Measurements from ENCODE around the gene CEP120. TPM values are rescaled to one million over a fixed set of nuclear protein-coding genes. Genes with fewer than 3 reads are reported as not detected.

CEP120 gene
- total RNA-seq, 6 experiments from 2014 or later = 5.7 to 12.7 (median 7.1) TPM

GRCh38 chr5:123454259-123454911, 31.2 kb upstream of the CEP120 start:
- Histone ChIP-seq H3K9me3 (no peaks in the 10 kb centered on the region), H3K4me3 (no peak overlapping the region), H3K27me3 (no peaks in the 10 kb centered on the region), H3K4me1 (peaks cover 0 to 17% (median 3%) of the 10 kb centered on the region in 4 donors), H3K27ac (no peak overlapping the region), H3K36me3 (no peaks in the 10 kb centered on the region)
- no peak for TF ChIP-seq POLR2A (IDR thresholded peaks at IDR 0.05)
- TF ChIP-seq, protein P1, sequence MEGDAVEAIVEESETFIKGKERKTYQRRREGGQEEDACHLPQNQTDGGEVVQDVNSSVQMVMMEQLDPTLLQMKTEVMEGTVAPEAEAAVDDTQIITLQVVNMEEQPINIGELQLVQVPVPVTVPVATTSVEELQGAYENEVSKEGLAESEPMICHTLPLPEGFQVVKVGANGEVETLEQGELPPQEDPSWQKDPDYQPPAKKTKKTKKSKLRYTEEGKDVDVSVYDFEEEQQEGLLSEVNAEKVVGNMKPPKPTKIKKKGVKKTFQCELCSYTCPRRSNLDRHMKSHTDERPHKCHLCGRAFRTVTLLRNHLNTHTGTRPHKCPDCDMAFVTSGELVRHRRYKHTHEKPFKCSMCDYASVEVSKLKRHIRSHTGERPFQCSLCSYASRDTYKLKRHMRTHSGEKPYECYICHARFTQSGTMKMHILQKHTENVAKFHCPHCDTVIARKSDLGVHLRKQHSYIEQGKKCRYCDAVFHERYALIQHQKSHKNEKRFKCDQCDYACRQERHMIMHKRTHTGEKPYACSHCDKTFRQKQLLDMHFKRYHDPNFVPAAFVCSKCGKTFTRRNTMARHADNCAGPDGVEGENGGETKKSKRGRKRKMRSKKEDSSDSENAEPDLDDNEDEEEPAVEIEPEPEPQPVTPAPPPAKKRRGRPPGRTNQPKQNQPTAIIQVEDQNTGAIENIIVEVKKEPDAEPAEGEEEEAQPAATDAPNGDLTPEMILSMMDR (IDR thresholded peaks at IDR 0.05) = no peak
- intact Hi-C loops (cut with DNase I) = no loop called here
- ATAC-seq (no peak), DNase-seq (no peak)
- 85% methylated on average over 1 of the region's 1 CpG for WGBS (ENCODE audit: insufficient coverage, low coverage, low lambda C conversion rate, missing lambda C conversion rate)

DNA sequence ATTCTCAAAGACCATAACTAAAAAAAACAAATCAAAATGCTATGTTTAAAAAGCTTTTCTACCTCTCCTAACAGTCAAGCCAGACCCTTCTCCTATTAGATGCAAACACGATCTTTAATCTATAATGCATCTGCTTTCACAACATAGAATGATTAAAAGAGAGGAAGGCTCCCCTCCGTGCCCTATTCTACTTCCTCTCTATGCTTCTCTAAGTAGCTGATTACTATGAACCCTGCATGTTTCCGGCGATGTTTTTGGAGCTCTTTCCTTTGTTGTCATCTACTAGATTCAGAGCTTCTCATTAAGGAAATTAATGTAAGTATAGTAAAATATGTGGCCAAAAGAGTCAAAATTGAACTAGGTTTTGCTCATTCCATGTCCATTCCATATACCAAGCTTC, 29.2 kb upstream of the CEP120 start:
- no peaks in the 10 kb centered on the region for H3K27me3 ChIP-seq
- WGBS (ENCODE audit: insufficient coverage, low coverage, low lambda C conversion rate, missing lambda C conversion rate) = 68% methylated on average over 4 of the region's 4 CpGs
- no peak for ATAC-seq
- peaks cover 0 to 17% (median 3%) of the 10 kb centered on the region in 4 donors for H3K4me1 ChIP-seq
- H3K27ac ChIP-seq = no peak overlapping the region
- TF ChIP-seq, protein P1 (IDR thresholded peaks at IDR 0.05) = no peak
- no peak for TF ChIP-seq POLR2A (IDR thresholded peaks at IDR 0.05)
- no peak for DNase-seq
- no peaks in the 10 kb centered on the region for H3K9me3 ChIP-seq
- intact Hi-C loops (cut with DNase I) = no loop called here
- H3K36me3 ChIP-seq = no peaks in the 10 kb centered on the region
- no peak overlapping the region for H3K4me3 ChIP-seq

DNA sequence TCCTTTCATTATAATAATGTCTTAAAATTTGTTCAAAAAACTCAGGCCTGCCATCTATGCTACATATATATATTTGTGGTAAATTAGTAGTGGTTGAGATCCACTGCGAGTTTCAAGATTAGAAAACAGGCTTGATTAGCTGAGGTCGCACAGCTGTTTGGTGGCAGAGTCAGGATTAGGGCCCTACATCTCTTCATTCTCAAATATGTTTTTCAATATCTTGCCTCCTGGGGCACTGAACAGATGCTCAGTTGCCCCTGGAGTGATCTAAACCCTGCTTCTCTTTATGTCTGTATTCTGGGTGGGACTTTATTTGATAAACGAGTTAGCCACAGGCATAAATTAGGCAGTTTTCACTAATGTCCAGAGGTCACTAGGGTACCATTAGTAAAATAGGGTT, 27.8 kb upstream of the CEP120 start:
- intact Hi-C loops (cut with DNase I) = no loop called here
- WGBS (ENCODE audit: insufficient coverage, low coverage, low lambda C conversion rate, missing lambda C conversion rate) = 88% methylated on average over 3 of the region's 3 CpGs
- no peak for TF ChIP-seq POLR2A (IDR thresholded peaks at IDR 0.05)
- TF ChIP-seq, protein P1 (IDR thresholded peaks at IDR 0.05) = no peak
- Histone ChIP-seq H3K9me3 (no peaks in the 10 kb centered on the region), H3K4me1 (peaks cover 0 to 11% (median 2%) of the 10 kb centered on the region in 4 donors), H3K27me3 (no peaks in the 10 kb centered on the region), H3K36me3 (no peaks in the 10 kb centered on the region), H3K27ac (no peak overlapping the region), H3K4me3 (no peak overlapping the region)
- DNase-seq (no peak), ATAC-seq (no peak)

DNA sequence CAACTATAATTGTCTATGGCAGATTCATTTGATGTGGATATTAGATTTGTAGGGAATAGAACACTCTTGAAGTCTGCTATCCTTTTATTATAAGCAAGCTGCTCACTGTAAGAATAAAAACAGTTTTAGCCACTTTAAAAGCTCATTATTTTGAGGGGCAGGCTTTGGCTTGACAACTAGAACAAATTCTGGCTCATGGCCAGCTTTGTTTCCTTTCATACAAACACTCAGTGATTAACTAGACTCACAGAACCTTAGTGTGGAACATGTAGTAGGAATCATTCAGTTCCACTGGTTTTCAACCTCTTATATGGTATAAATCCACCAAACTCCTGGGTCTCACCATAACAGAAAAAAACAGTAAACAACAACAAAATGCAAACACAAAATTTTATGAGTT, 27.4 kb upstream of the CEP120 start:
- Histone ChIP-seq H3K4me3 (no peak overlapping the region), H3K4me1 (peaks cover 0 to 6% (median under 1%) of the 10 kb centered on the region in 4 donors), H3K27me3 (no peaks in the 10 kb centered on the region), H3K36me3 (no peaks in the 10 kb centered on the region), H3K9me3 (no peaks in the 10 kb centered on the region), H3K27ac (no peak overlapping the region)
- ATAC-seq = peak in 3 of 4 donors; percentile 26 to 40 (median 26)
- intact Hi-C loops (cut with DNase I) = no loop called here
- DNase-seq = no peak
- TF ChIP-seq, protein P1 (IDR thresholded peaks at IDR 0.05) = no peak
- no peak for TF ChIP-seq POLR2A (IDR thresholded peaks at IDR 0.05)
